ENCODE results near the gene FAM184B. TPM values are rescaled to one million over a fixed set of nuclear protein-coding genes. Genes with fewer than 3 reads are reported as not detected.
A peak's percentile ranks its signal among the peaks of the same experiment; 100 is the strongest.

Gene FAM184B
- total RNA-seq, 4 donors from 2014 or later = 0.24 to 0.39 (median 0.25) TPM; not detected in 1

DNA sequence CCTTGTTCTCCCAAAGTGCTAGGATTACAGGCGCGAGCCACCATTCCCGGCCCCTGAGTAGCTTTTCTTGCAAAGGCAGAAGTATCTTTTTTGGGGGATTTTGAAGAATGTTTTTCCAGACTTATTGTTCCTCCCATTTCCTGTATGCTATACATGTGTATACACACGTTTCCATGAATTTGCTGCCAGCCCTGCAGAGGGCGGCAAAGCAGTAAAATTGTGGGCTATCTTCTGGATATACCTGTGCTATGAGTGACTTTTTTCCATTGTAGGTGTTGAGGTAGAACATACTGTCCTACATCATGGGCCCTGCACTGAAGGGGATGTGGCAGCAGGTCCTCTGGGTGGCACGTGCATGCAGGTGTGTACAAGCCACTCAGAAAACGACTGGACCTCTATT, 183.9 kb downstream of the FAM184B start:
- no peaks in the 10 kb centered on the region for H3K27me3 ChIP-seq
- H3K36me3 ChIP-seq = peaks cover 89% of the 10 kb centered on the region
- no peaks in the 10 kb centered on the region for H3K4me1 ChIP-seq
- H3K9me3 ChIP-seq = no peaks in the 10 kb centered on the region
- DNase-seq (ENCODE audit: low spot score in 2 of 2) = no peak
- 65% methylated on average over 7 of the region's 7 CpGs for WGBS
- no peak overlapping the region for H3K4me3 ChIP-seq
- H3K27ac ChIP-seq = no peak overlapping the region
- no peak for TF ChIP-seq POLR2AphosphoS5 (IDR thresholded peaks at IDR 0.05)
- TF ChIP-seq, protein P1, sequence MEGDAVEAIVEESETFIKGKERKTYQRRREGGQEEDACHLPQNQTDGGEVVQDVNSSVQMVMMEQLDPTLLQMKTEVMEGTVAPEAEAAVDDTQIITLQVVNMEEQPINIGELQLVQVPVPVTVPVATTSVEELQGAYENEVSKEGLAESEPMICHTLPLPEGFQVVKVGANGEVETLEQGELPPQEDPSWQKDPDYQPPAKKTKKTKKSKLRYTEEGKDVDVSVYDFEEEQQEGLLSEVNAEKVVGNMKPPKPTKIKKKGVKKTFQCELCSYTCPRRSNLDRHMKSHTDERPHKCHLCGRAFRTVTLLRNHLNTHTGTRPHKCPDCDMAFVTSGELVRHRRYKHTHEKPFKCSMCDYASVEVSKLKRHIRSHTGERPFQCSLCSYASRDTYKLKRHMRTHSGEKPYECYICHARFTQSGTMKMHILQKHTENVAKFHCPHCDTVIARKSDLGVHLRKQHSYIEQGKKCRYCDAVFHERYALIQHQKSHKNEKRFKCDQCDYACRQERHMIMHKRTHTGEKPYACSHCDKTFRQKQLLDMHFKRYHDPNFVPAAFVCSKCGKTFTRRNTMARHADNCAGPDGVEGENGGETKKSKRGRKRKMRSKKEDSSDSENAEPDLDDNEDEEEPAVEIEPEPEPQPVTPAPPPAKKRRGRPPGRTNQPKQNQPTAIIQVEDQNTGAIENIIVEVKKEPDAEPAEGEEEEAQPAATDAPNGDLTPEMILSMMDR (IDR thresholded peaks at IDR 0.05) = peak in 1 of 2 donors; percentile 12

DNA sequence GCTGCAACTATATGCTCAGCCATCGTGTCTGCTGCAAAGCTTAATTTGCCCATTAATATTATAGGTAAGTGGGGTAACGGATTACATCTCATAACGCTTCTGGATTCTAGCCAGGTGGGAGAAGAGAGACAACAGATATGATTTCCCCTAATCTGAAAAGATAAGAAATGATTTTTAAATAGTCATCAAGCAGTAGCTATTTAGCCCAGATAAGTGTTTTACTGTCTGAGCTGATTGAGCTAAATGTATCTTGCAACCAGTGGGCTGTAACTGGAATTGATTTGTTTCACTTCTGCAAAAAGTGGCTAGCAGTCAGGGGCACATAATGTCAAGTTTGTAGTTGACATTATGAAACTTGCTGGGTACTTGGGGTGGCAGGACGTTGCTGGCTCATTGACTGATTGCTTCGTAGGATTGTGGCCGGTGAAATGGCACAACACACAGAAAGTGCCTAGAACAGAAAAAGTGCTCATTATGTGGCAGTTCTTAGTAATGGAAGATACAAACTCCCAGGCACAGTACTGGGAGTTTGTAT, 185.9 kb downstream of the FAM184B start:
- no peaks in the 10 kb centered on the region for H3K9me3 ChIP-seq
- no peaks in the 10 kb centered on the region for H3K27me3 ChIP-seq
- H3K4me1 ChIP-seq = no peaks in the 10 kb centered on the region
- peaks cover 86% of the 10 kb centered on the region for H3K36me3 ChIP-seq
- no peak overlapping the region for H3K27ac ChIP-seq
- WGBS = 79% methylated on average over 6 of the region's 6 CpGs
- no peak for DNase-seq (ENCODE audit: low spot score in 2 of 2)
- TF ChIP-seq POLR2AphosphoS5 (IDR thresholded peaks at IDR 0.05) (no peak), POLR2A (IDR thresholded peaks at IDR 0.05) (no peak), EP300 (IDR thresholded peaks at IDR 0.05) (no peak)
- TF ChIP-seq, protein P1 (IDR thresholded peaks at IDR 0.05) = no peak
- H3K4me3 ChIP-seq = no peak overlapping the region

DNA sequence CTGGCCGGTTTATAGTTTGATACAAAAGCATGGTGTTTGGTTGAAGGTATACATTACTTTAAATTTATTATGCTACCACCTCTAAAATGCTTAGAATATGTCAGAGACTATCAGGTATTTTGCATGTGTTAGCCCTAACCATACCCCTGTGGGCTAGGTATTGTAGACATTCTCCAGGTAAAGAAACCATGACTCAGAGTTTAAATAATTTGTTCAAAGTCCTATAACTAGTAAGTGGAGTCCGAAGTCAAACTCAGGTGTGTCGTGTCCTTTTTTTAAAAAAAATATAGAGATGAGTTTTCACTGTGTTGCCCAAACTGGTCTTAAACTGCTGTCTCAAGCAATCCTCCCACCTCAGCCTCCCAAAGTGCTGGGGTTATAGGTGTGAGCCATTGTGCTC, 192.1 kb downstream of the FAM184B start:
- Histone ChIP-seq H3K9me3 (no peaks in the 10 kb centered on the region), H3K27me3 (no peaks in the 10 kb centered on the region), H3K4me3 (no peak overlapping the region), H3K36me3 (peaks cover 80% of the 10 kb centered on the region), H3K27ac (no peak overlapping the region), H3K4me1 (peaks cover 4% of the 10 kb centered on the region)
- TF ChIP-seq EP300 (IDR thresholded peaks at IDR 0.05) = no peak
- no peak for TF ChIP-seq POLR2AphosphoS5 (IDR thresholded peaks at IDR 0.05)
- TF ChIP-seq, protein P1 (IDR thresholded peaks at IDR 0.05) = no peak
- TF ChIP-seq POLR2A (IDR thresholded peaks at IDR 0.05) = no peak
- WGBS = 97% methylated on average over 3 of the region's 3 CpGs
- no peak for DNase-seq (ENCODE audit: low spot score in 2 of 2)

DNA sequence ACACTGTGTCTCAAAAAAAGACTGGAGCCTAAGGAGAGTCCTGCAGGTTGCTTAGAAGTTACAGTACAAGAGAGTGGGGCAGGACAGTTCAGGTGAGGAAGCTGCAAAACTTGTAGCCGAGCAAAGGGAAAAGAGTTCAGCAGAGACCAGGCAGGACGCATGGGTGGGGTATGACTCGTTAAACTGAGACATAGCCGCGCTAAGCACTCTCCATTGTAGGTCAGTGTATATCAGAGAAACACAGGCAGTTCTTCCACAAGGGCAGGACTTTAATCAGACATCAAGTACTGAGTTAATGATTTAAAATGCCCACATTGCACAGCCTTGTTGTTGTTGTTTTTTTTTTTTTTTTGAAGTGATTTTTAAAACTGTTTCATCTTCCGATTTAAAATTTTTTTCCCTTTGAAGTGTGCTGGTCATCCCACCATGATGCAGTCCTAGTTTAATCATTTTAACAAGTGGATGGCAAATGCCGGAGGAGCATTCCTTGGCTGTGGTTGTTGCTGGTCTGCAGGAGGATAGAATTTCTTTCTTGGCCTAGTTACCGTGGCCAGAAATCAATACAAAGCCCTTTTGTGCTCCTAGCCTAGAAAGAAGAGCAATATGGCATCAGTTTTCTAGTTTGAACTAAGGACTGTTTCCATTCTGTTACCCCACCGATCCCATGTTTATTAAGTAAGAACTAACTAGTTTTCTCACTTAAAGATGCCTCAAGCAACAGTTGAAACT, 194.2 kb downstream of the FAM184B start:
- Histone ChIP-seq H3K9me3 (no peaks in the 10 kb centered on the region), H3K27ac (no peak overlapping the region), H3K27me3 (no peaks in the 10 kb centered on the region), H3K36me3 (peaks cover 91% of the 10 kb centered on the region), H3K4me3 (no peak overlapping the region), H3K4me1 (peaks cover 4% of the 10 kb centered on the region)
- DNase-seq (ENCODE audit: low spot score in 2 of 2) = no peak
- no peak for TF ChIP-seq POLR2AphosphoS5 (IDR thresholded peaks at IDR 0.05)
- TF ChIP-seq POLR2A (IDR thresholded peaks at IDR 0.05) = no peak
- no peak for TF ChIP-seq EP300 (IDR thresholded peaks at IDR 0.05)
- TF ChIP-seq, protein P1 (IDR thresholded peaks at IDR 0.05) = no peak
- 80% methylated on average over 9 of the region's 9 CpGs for WGBS

DNA sequence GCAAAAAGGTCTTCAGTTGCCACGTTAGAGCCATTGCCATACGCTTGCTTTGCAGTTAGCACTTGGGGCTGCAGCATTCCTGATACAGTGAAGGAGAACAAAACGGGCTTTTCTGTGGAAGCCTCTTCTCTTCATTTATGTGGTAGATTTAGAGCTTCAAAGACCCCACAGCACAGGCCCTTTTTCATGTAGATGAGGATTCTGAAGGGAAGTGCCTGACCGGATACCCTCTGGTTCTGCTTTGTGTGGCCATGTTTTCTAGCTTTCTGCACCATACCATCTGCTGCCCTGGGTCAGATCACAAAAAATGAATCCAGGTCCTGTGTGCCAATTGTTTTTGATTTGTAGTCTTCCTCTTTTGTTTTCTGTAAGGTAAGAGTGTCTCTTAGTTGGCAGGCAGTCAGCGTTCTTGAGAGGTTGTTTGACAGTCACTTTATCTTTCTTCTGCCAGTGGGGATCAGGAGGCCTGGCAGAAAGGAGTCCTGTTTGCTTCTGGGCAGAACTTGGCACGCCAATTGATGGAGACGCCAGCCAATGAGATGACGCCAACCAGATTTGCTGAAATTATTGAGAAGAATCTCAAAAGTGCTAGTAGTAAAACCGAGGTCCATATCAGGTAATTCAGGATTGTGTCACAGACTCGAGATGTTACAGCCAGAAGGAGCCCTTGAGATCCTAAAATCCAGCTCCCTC, 196.8 kb downstream of the FAM184B start:
- WGBS = 86% methylated on average over 10 of the region's 10 CpGs
- Histone ChIP-seq H3K4me1 (peaks cover 8% of the 10 kb centered on the region), H3K36me3 (peaks cover 73% of the 10 kb centered on the region), H3K27ac (no peak overlapping the region), H3K27me3 (no peaks in the 10 kb centered on the region), H3K9me3 (no peaks in the 10 kb centered on the region), H3K4me3 (no peak overlapping the region)
- TF ChIP-seq POLR2A (IDR thresholded peaks at IDR 0.05) = no peak
- TF ChIP-seq, protein P1 (IDR thresholded peaks at IDR 0.05) = no peak
- TF ChIP-seq EP300 (IDR thresholded peaks at IDR 0.05) = no peak
- TF ChIP-seq POLR2AphosphoS5 (IDR thresholded peaks at IDR 0.05) = no peak
- no peak for DNase-seq (ENCODE audit: low spot score in 2 of 2)
